ENCODE results near the gene CEP170B. TPM values are rescaled to one million over a fixed set of nuclear protein-coding genes. Genes with fewer than 3 reads are reported as not detected.

Gene CEP170B
- total RNA-seq, 1 donor from 2014 or later = 1.6 TPM

DNA sequence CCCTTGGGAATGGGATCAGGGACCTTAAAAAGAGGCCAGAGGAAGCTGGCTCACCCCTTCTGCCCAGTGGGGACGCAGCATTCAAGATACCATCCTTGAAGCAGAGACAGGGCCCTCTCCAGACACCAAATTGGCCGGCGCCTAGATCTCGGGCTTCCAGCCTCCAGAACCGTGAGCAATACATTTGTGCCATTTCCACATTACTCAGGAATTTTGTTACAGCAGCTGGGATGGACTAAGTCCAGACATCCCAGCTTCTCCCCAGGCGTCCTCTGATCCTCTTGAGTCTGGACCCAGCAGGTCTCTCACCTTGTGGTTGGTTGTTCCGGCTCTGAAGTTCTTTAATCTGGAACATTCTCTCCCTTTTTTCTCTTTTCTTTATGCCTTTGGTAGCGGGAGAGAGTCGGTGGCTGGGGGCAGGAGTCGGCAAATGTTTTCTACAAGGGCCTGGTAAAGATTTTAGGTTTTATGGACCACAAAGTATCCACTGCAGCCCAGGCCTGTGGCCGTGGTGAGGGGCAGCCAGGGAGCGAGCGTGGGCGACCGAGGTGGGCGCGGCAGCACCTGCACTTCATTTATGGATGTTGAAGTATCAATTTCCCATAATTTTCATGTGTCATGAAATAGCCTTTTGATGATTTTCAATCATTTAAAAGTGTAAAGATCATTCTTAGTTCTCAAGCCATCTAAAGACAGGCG, 4.8 kb downstream of the CEP170B start:
- peaks cover 32% of the 10 kb centered on the region for H3K27me3 Mint-ChIP-seq
- H3K27ac Mint-ChIP-seq = no peak overlapping the region
- H3K9me3 Mint-ChIP-seq = no peaks in the 10 kb centered on the region
- ChIA-PET POLR2A (no interaction called here), CTCF (interaction anchor here (1.7 kb wide), 1 partner anchor 101 kb away, joined by 4 read pairs; no protein-coding TSS in a partner anchor)
- H3K4me1 Mint-ChIP-seq = peaks cover 10% of the 10 kb centered on the region
- H3K4me3 Mint-ChIP-seq = no peak overlapping the region
- TF ChIP-seq, protein P1, sequence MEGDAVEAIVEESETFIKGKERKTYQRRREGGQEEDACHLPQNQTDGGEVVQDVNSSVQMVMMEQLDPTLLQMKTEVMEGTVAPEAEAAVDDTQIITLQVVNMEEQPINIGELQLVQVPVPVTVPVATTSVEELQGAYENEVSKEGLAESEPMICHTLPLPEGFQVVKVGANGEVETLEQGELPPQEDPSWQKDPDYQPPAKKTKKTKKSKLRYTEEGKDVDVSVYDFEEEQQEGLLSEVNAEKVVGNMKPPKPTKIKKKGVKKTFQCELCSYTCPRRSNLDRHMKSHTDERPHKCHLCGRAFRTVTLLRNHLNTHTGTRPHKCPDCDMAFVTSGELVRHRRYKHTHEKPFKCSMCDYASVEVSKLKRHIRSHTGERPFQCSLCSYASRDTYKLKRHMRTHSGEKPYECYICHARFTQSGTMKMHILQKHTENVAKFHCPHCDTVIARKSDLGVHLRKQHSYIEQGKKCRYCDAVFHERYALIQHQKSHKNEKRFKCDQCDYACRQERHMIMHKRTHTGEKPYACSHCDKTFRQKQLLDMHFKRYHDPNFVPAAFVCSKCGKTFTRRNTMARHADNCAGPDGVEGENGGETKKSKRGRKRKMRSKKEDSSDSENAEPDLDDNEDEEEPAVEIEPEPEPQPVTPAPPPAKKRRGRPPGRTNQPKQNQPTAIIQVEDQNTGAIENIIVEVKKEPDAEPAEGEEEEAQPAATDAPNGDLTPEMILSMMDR (IDR thresholded peaks at IDR 0.05) = no peak
- no peak for ATAC-seq (ENCODE audit: low read depth)
- H3K36me3 Mint-ChIP-seq (ENCODE audit: low read depth) = no peaks in the 10 kb centered on the region
- no peak for DNase-seq
- intact Hi-C loops (cut with micrococcal nuclease) = loop anchor here (1.0 kb wide), 1 partner anchor 102 kb away; no protein-coding TSS in a partner anchor

DNA sequence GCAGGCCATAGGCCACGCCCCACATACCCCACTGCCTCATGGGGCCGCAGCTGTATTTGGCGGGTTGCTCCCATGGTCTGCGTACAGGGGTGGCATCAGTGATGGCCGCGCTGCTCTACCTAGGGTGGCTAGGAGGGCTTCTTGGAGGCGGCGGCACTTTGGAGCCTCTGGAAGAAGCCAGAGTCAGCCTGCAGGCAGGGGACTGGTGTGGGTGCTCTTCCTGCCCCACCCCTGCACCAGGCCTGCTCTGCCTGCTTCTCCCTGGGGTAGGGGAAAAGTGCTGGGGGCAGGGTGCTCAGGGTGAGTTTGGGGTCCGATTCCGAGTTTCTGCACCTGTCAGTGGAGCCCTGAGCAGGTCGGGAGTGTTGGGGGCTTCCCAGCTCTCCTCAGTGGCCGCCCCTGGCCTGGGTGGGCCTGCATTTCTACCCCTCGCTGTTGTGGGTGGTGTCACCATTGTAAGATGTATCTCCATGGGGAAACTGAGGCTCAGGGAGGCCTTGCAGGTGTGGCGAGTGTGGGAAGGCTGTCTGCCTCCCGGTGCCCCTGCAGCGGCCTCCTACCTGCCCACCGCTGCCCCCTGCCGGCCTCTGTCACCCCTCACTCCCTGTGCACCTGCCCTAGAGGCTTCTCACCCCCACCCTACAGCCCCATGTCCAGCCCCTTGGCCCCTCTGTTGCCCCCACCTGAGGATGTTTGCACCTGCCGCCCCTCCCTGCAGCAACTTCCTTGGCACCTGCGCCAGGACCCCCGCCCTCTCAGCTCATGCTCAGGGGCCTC, 5.5 kb downstream of the CEP170B start:
- H3K4me3 Mint-ChIP-seq = no peak overlapping the region
- H3K27ac Mint-ChIP-seq = no peak overlapping the region
- peak; percentile 60 for ATAC-seq (ENCODE audit: low read depth)
- peaks cover 34% of the 10 kb centered on the region for H3K27me3 Mint-ChIP-seq
- TF ChIP-seq, protein P1 (IDR thresholded peaks at IDR 0.05) = no peak
- no peaks in the 10 kb centered on the region for H3K36me3 Mint-ChIP-seq (ENCODE audit: low read depth)
- no peaks in the 10 kb centered on the region for H3K9me3 Mint-ChIP-seq
- intact Hi-C loops (cut with micrococcal nuclease) = loop anchor here (1.0 kb wide), 1 partner anchor 102 kb away; no protein-coding TSS in a partner anchor
- POLR2A ChIA-PET = no interaction called here
- CTCF ChIA-PET = interaction anchor here (1.7 kb wide), 1 partner anchor 102 kb away, joined by 4 read pairs; no protein-coding TSS in a partner anchor
- peak; percentile 44 for DNase-seq
- H3K4me1 Mint-ChIP-seq = peaks cover 10% of the 10 kb centered on the region

DNA sequence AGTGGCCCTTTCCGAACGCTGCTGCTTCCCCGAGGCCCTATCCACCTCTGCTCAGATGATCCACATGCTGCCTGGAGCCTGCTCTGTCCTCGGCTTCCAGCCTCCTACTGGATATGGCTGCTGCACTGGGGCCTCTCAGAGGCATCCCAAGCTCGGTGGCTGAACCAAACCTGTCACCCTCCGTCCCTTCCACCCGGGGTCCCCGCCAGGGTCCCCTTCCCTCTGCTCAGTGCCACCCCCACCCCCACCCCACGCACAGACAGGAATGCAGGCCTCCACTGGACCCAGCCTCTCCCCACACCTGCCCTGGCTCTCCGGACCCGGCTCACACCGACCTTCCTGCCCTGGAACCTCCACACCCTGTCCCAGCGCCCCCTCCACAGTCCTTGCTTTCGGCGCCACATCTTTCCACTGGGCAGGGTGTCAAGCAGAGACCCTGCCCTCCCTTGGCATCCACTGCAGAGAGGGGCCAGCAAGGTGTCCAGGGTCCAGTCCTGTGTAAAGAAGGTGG, 6.1 kb downstream of the CEP170B start:
- Mint-ChIP-seq H3K27me3 (peaks cover 32% of the 10 kb centered on the region), H3K4me1 (peaks cover 10% of the 10 kb centered on the region), H3K4me3 (no peak overlapping the region), H3K27ac (no peak overlapping the region), H3K36me3 (ENCODE audit: low read depth) (no peaks in the 10 kb centered on the region), H3K9me3 (no peaks in the 10 kb centered on the region)
- ChIA-PET CTCF (interaction anchor here (1.7 kb wide), 1 partner anchor 103 kb away, joined by 4 read pairs; no protein-coding TSS in a partner anchor), POLR2A (no interaction called here)
- no peak for ATAC-seq (ENCODE audit: low read depth)
- DNase-seq = no peak
- intact Hi-C loops (cut with micrococcal nuclease) = no loop called here
- TF ChIP-seq, protein P1 (IDR thresholded peaks at IDR 0.05) = no peak

DNA sequence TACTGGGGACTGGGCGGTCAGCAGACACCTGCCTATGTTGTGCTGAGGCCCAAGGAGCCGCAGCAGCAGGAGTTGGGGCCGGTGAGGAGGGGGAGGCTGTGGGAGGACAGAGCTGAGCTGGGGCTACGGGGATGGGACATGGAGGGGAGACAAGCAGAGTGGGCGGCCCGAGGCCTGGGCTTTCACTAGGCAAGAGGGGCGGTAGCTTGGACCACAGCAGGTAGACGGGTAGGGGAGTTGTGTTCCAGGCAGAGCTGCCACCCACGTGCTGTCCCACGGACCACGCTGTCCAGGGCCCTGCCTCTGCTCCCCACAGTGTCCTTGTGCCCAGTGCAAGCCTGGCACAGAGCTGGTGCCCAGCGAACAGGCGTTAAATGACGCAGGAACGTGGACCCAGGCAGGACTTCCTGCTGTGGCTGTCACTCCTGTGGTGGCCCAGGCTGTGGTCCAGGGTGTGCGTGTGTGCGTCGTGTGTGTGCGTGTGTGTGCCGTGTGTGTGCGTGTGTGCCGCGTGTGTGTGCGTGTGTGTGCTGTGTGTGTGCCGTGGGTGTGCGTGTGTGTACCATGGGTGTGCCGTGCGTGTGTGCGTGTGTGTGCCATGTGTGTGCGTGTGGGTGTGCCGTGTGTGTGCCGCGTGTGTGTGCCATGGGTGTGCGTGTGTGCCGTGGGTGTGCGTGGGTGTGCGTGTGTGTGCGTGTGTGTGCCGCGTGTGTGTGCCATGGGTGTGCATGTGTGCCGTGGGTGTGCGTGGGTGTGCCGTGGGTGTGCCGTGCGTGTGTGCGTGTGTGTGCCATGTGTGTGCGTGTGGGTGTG, 6.8 kb downstream of the CEP170B start:
- POLR2A ChIA-PET = no interaction called here
- CTCF ChIA-PET = no interaction called here

More for the DNA sequence above, 6.8 kb downstream of the CEP170B start:
- intact Hi-C loops (cut with micrococcal nuclease) = no loop called here
- TF ChIP-seq, protein P1 (IDR thresholded peaks at IDR 0.05) = no peak
- no peaks in the 10 kb centered on the region for H3K9me3 Mint-ChIP-seq
- ATAC-seq (ENCODE audit: low read depth) = no peak
- DNase-seq = no peak
- peaks cover 28% of the 10 kb centered on the region for H3K27me3 Mint-ChIP-seq
- no peak overlapping the region for H3K27ac Mint-ChIP-seq
- H3K4me3 Mint-ChIP-seq = no peak overlapping the region
- no peaks in the 10 kb centered on the region for H3K36me3 Mint-ChIP-seq (ENCODE audit: low read depth)
- peaks cover 10% of the 10 kb centered on the region for H3K4me1 Mint-ChIP-seq
